Measurements from ENCODE around the gene C17orf75.
A peak's percentile ranks its signal among the peaks of the same experiment; 100 is the strongest.
"Not testable (repeated sequence)": the region's sequence is repeated elsewhere in the genome, so short reads cannot be mapped to it uniquely, and the experiment has no call there.

The C17orf75 gene, protein sequence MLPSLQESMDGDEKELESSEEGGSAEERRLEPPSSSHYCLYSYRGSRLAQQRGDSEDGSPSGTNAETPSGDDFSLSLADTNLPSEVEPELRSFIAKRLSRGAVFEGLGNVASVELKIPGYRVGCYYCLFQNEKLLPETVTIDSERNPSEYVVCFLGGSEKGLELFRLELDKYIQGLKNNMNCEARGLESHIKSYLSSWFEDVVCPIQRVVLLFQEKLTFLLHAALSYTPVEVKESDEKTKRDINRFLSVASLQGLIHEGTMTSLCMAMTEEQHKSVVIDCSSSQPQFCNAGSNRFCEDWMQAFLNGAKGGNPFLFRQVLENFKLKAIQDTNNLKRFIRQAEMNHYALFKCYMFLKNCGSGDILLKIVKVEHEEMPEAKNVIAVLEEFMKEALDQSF

DNA sequence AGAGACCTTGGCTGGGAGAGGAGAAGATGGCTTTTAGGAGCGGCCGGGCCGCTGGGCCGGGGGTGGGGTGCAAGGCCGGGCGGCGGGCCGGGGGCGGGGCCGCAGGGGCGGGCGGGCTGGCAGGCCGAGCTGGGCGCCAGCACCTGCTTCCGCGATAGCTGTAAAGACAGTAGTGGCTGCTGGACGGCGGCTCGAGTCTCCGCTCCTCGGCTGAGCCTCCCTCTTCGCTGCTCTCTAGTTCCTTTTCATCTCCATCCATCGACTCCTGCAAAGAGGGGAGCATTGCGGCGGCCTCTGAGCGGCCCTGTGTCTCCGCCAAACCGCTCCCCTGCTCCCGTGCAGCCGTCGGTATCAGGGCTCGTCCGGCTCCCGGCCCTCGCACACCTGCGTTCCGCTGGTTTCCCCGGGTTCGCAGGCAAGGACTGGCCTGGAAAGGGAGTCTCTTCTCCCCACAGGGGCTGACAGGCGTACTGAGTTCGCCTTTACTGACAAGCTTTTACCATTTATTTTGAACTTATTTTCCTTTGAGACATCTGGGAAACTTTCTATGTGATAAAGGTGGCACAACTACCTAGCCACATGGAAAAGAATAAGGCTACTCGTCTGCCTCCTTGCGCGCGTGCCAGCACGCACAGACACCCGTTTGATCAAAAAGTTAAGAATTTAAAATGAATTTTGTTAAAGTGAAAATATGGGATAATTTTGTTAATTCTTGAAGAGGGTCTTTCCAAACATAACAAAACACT lies at the start of gene C17orf75:
TSS of gene C17orf75 (minus strand) at position 317 of the 746 bp plus-strand sequence. CDS start at position 283, 34 bp downstream.
- Mint-ChIP-seq H3K27me3 (ENCODE audit: low read depth) (no peaks in the 10 kb centered on the region), H3K36me3 (ENCODE audit: low read depth) (peaks cover 17% of the 10 kb centered on the region), H3K9me3 (no peaks in the 10 kb centered on the region), H3K4me1 (peaks cover 19% of the 10 kb centered on the region), H3K4me3 (peak within 1 kb of the TSS; percentile 95 to 99 (median 95)), H3K27ac (peak within 1 kb of the TSS; percentile 94 to 99 (median 97))
- TF ChIP-seq, protein P1, sequence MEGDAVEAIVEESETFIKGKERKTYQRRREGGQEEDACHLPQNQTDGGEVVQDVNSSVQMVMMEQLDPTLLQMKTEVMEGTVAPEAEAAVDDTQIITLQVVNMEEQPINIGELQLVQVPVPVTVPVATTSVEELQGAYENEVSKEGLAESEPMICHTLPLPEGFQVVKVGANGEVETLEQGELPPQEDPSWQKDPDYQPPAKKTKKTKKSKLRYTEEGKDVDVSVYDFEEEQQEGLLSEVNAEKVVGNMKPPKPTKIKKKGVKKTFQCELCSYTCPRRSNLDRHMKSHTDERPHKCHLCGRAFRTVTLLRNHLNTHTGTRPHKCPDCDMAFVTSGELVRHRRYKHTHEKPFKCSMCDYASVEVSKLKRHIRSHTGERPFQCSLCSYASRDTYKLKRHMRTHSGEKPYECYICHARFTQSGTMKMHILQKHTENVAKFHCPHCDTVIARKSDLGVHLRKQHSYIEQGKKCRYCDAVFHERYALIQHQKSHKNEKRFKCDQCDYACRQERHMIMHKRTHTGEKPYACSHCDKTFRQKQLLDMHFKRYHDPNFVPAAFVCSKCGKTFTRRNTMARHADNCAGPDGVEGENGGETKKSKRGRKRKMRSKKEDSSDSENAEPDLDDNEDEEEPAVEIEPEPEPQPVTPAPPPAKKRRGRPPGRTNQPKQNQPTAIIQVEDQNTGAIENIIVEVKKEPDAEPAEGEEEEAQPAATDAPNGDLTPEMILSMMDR (IDR thresholded peaks at IDR 0.05; ENCODE audit: unreplicated experiment in 3 of 3) = no peak

DNA sequence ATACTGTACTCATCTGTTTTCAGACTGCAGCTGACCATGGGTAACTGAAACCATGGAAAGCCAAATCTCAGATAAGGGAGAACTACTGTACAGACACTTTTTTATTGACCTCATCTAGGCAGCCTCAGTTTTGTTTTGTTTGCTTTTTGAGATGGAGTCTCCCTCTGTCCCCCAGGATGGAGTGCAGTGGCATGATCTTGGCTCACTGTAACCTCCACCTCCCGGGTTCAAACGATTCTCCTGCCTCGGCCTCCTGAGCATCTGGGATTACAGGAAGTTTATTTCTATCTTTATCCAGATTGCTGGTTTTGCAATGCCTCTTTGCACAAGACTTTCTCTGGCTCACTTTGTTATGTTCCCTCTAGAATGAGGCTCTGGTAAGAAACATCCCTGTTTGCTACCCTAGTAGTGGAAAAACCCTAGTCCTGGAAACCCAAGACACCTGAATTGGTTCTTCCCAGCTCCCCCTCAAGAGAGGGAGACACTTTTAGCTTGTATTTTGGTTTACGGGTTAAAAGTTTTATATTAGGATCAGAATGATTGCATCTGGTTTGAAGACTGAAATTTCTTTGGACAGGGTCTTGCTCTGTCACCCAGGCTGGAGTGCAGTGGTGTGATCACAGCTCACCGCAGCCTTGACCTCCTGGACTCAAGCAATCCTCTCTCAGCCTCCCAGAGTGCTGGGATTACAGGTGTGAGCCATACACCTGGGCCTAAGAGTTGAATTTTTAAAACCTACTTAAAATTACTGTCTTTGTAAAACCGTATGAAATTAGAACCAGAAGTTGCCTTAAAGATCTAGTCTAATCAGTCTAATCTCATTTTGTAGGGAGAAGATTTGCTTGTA lies 46.9 kb upstream of the C17orf75 start:
- Mint-ChIP-seq H3K4me1 (no peaks in the 10 kb centered on the region), H3K27ac (peak overlapping the region in 2 of 3 experiments; percentile 37 to 77), H3K36me3 (ENCODE audit: low read depth) (peaks cover 16% of the 10 kb centered on the region), H3K4me3 (no peak overlapping the region), H3K9me3 (no peaks in the 10 kb centered on the region), H3K27me3 (ENCODE audit: low read depth) (no peaks in the 10 kb centered on the region)
- TF ChIP-seq, protein P1 (IDR thresholded peaks at IDR 0.05; ENCODE audit: unreplicated experiment in 3 of 3) = no peak

DNA sequence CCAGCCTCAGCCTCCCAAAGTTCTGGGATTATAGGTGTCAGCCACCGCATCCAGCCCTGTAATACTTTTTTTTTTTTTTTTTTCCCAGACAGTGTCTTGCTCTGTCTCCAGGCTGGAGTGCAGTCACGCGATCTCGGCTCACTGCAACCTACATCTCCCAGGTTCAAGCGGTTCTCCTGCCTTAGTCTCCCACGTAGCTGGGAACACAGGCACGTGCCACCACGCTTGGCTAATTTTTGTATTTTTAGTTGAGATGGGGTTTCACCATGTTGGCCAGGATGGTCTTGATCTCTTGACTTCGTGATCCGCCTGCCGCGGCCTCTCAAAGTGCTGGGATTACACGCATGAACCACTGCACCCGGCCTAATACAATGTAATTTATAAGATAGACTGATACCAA lies 46.2 kb upstream of the C17orf75 start:
- H3K4me1 Mint-ChIP-seq; H3K27me3 Mint-ChIP-seq (ENCODE audit: low read depth); H3K9me3 Mint-ChIP-seq; H3K4me3 Mint-ChIP-seq: not testable (repeated sequence)
- Mint-ChIP-seq H3K36me3 (ENCODE audit: low read depth) (peaks cover 15% of the 10 kb centered on the region), H3K27ac (peak overlapping the region in 2 of 3 experiments; percentile 37 to 77)

DNA sequence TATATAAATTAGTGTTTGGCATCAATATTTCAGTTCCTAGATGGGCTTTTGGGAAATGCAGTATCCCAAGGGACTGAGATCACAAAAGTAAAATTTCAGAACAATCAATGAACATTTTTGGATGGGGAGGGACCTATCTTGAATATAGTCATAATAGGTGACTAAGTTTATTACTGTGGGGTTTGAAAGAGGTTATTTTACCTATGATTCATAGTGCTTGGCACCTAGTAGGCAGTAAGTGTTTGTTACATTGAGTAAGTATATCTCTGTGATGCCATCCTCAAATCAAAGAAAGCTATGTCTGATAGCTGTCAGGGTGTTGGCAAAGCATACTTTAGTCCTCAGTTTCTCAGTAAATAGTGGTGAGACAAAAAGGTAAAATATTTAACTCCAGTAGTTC lies 44.9 kb upstream of the C17orf75 start:
- TF ChIP-seq, protein P1 (IDR thresholded peaks at IDR 0.05; ENCODE audit: unreplicated experiment in 3 of 3) = no peak
- Mint-ChIP-seq H3K9me3 (no peaks in the 10 kb centered on the region), H3K27ac (peak overlapping the region in 2 of 3 experiments; percentile 6 to 44), H3K27me3 (ENCODE audit: low read depth) (no peaks in the 10 kb centered on the region), H3K4me1 (no peaks in the 10 kb centered on the region), H3K36me3 (ENCODE audit: low read depth) (peaks cover 28% of the 10 kb centered on the region), H3K4me3 (no peak overlapping the region)

DNA sequence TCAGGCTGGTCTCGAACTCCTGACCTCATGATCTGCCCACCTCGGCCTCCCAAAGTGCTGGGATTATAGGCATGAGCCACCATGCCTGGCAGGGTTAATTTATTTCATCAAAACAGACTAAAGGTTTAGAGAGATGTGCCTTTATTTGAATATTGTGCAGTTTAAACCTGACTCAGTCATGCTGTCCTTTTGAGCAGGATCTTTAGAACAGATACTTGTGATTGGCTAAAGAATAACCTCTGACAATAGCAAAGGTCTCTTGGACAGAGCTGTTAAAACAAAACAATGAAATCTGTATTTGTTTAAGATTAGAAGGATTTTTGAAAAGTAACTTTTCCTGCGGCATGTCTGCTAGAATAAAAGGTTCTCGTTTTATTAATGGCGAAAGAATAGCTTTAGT lies 44.0 kb upstream of the C17orf75 start:
- H3K4me3 Mint-ChIP-seq = no peak overlapping the region
- peaks cover 33% of the 10 kb centered on the region for H3K36me3 Mint-ChIP-seq (ENCODE audit: low read depth)
- H3K27me3 Mint-ChIP-seq (ENCODE audit: low read depth) = no peaks in the 10 kb centered on the region
- H3K9me3 Mint-ChIP-seq = no peaks in the 10 kb centered on the region
- H3K27ac Mint-ChIP-seq = peak overlapping the region in 1 of 3 experiments; percentile 44
- H3K4me1 Mint-ChIP-seq = no peaks in the 10 kb centered on the region
- TF ChIP-seq, protein P1 (IDR thresholded peaks at IDR 0.05; ENCODE audit: unreplicated experiment in 3 of 3) = no peak

DNA sequence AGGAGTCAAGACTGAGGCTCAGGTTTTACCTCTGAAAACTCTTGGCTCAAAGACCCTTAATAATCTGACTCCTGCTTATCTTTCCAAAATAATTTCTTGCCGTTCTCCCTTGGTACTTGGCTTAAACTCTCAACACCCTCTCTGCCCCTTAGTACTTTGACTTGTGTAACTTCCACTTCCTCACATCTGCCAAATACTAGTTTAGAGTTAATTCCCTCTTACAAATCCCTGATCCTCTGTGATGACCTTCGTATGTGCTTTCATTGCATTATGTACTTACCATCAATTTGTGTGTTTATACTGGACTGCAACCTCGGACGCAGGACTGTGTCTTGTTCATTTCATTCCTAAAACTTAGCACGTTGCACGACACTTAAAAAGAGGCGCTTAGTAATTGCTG lies 43.1 kb upstream of the C17orf75 start:
- Mint-ChIP-seq H3K27me3 (ENCODE audit: low read depth) (no peaks in the 10 kb centered on the region), H3K27ac (peak overlapping the region in 2 of 3 experiments; percentile 14 to 28), H3K36me3 (ENCODE audit: low read depth) (peaks cover 37% of the 10 kb centered on the region), H3K9me3 (no peaks in the 10 kb centered on the region), H3K4me1 (no peaks in the 10 kb centered on the region), H3K4me3 (no peak overlapping the region)
- TF ChIP-seq, protein P1 (IDR thresholded peaks at IDR 0.05; ENCODE audit: unreplicated experiment in 3 of 3) = no peak

All from nephron (organoid).